ENCODE measurements around the gene EMC8.

- TF ChIP-seq CTCF (IDR thresholded peaks at IDR 0.05; ENCODE audit: control extremely low read depth in 1 of 3, insufficient read depth in 1 of 3, low read depth in 1 of 3, low read length in 3 of 3) (no peak), MAX (IDR thresholded peaks at IDR 0.05) (no peak), ATF2 (IDR thresholded peaks at IDR 0.05; ENCODE audit: low read length) (no peak), SIRT6 (IDR thresholded peaks at IDR 0.05; ENCODE audit: low read length) (no peak), JUND (IDR thresholded peaks at IDR 0.05; ENCODE audit: low read length) (no peak), TAF1 (IDR thresholded peaks at IDR 0.05; ENCODE audit: low read depth, low read length) (no peak), SIX5 (IDR thresholded peaks at IDR 0.05; ENCODE audit: low read depth, low read length) (no peak), POLR2AphosphoS5 (IDR thresholded peaks at IDR 0.05; ENCODE audit: low read depth, low read length) (no peak)
Measured at GRCh38 chr16:85761861-85762260, 37.5 kb downstream of the EMC8 start.

Data from H1 (cell line).